A549 (cell line): ENCODE data around the gene SUCLA2.

Source experiments
- BHLHE40 ChIP-seq: IDR thresholded peaks from 2 replicates; pipeline ENCODE4 v1.6.1; 2012; ENCODE audit warnings: low read depth, low read length, inconsistent platforms
- CTCF ChIP-seq: fragments of >200 bp; sonication (Bioruptor Twin); formaldehyde crosslinking; IDR thresholded peaks from 3 replicates; pipeline ENCODE4 v1.5.1; 2016
- ESRRA ChIP-seq: fragments of 150-350 bp; IDR thresholded peaks from 2 replicates; pipeline ENCODE4 v1.6.1; 2014; ENCODE audit warnings: mild to moderate bottlenecking, low read length, borderline replicate concordance
- USF2 ChIP-seq: fragments of 450-650 bp; IDR thresholded peaks from 2 replicates; pipeline ENCODE4 v1.6.1; 2014; ENCODE audit warnings: antibody characterized with exemption

GRCh38 chr13:47934371-47934770 is 66.7 kb downstream of the SUCLA2 start:
- TF ChIP-seq CTCF (no peak), BHLHE40 (no peak), ESRRA (no peak), USF2 (no peak)
